ENCODE results near the gene KLK6. TPM values are rescaled to one million over a fixed set of nuclear protein-coding genes. Genes with fewer than 3 reads are reported as not detected.

The KLK6 gene
- total and polyA plus RNA-seq, 2 of the 13 experiments (the other 11 are each of a cell fraction or from before 2014, with no cell fraction given): 0.15 to 1.8 TPM

DNA sequence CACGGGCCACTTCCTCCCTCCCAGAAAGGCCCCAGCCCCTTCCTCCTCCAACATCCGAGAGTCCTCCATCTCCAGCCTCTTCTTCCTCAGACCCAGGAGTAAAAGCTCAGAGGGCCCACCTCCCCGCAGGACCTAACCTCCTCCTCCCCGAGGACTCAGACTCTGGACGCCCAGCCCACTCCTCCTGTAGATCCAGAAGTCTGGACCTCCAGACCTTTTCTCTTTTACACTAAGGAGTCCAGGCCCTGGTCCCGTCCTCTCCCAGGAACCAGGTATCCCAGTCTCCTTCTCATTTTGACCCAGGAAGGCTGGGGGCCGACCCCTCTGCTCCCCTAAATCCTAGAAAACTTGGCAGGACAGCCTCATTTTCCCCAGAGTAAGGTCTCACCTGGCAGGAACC is 33.9 kb upstream of the KLK6 start (continued):
- TF ChIP-seq, protein P1, sequence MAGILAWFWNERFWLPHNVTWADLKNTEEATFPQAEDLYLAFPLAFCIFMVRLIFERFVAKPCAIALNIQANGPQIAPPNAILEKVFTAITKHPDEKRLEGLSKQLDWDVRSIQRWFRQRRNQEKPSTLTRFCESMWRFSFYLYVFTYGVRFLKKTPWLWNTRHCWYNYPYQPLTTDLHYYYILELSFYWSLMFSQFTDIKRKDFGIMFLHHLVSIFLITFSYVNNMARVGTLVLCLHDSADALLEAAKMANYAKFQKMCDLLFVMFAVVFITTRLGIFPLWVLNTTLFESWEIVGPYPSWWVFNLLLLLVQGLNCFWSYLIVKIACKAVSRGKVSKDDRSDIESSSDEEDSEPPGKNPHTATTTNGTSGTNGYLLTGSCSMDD (CRISPR knock-in tag; IDR thresholded peaks at IDR 0.05): no peak
- TF ChIP-seq ETV6 (CRISPR knock-in tag; conservative IDR thresholded peaks at IDR 0.05): no peak
- TF ChIP-seq, protein P2, sequence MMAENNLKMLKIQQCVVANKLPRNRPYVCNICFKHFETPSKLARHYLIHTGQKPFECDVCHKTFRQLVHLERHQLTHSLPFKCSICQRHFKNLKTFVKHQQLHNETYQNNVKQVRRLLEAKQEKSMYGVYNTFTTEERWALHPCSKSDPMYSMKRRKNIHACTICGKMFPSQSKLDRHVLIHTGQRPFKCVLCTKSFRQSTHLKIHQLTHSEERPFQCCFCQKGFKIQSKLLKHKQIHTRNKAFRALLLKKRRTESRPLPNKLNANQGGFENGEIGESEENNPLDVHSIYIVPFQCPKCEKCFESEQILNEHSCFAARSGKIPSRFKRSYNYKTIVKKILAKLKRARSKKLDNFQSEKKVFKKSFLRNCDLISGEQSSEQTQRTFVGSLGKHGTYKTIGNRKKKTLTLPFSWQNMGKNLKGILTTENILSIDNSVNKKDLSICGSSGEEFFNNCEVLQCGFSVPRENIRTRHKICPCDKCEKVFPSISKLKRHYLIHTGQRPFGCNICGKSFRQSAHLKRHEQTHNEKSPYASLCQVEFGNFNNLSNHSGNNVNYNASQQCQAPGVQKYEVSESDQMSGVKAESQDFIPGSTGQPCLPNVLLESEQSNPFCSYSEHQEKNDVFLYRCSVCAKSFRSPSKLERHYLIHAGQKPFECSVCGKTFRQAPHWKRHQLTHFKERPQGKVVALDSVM (CRISPR knock-in tag; IDR thresholded peaks at IDR 0.05): no peak

DNA sequence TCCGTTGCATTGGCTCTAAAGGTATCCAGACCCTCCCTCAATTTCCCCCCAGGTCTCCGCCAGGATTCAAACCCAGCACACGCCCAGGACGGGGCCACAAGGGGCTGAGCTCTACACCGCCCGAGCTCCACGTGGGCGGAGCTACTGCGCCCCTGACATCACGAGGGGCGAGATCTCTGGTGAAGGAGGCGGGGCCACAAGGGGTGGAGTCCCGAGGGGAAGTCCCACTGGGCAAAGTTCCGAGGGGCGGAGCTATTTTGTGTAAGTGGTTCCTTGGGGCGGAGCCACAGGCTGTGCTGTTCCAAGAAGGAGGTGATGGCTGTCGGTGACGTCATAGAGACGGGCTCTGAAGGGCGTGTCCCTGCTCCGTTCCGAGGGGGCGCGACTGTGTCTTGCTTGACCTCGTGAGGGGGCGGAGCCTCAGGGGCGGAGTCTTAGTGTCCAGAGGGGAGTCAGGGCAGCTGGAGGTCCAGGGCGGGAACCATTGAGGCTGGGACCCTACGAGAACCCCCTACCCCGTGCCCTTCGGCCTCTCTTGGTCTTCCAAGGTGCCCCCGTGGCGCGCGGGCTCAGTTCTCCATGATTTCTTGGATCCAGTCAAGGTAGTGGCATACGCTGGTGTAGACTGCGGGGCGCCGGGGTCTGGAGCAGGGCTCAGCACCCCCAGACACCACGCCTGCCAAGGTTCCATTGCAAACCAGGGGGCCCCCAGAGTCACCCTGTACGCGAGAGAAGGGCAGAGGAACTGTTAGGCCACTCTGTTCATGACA is 33.3 kb upstream of the KLK6 start:
- H4K20me1 ChIP-seq (ENCODE audit: insufficient read depth, low read length): no peaks in the 10 kb centered on the region
- H3K9ac ChIP-seq (ENCODE audit: insufficient read depth, low read depth, low read length): no peak overlapping the region
- peaks cover 3% of the 10 kb centered on the region in 2 experiments; a peak in 3 of 5 replicates for H3K27me3 ChIP-seq (ENCODE audit: control insufficient read depth in 1 of 2, insufficient read depth in 2 of 2, low read length in 2 of 2)
- no peak for FAIRE-seq
- no peaks in the 10 kb centered on the region for H3K4me1 ChIP-seq (ENCODE audit: insufficient read depth, low read length)
- H2AFZ ChIP-seq (ENCODE audit: low read length): no peak overlapping the region
- in situ Hi-C loops (cut with HindIII; ENCODE audit: extremely low pct_ligation_motif_present, low pct_unique_long_range_greater_than_20kb) (no loop called here), intact Hi-C loops (cut with micrococcal nuclease; ENCODE audit: unreplicated experiment) (no loop called here)
- H3K27ac ChIP-seq (ENCODE audit: extremely low read length, insufficient read depth, low read length): no peak overlapping the region
- no peak for DNase-seq (ENCODE audit: low spot score)
- BruUV-seq (replicated peaks): no TSS peak
- H3K79me2 ChIP-seq (ENCODE audit: insufficient read depth, low read length): no peaks in the 10 kb centered on the region
- no peak for ATAC-seq
- H3K4me3 ChIP-seq (replicated peaks in 1 of 3; ENCODE audit: insufficient read depth in 1 of 3, low read depth in 2 of 3, low read length in 3 of 3): no peak overlapping the region
- no peak overlapping the region for H3K4me2 ChIP-seq (ENCODE audit: low read depth, low read length)
- no peaks in the 10 kb centered on the region for H3K36me3 ChIP-seq (replicated peaks in 1 of 2; ENCODE audit: control insufficient read depth in 1 of 2, insufficient read depth in 2 of 2, low read length in 2 of 2)
- ChIA-PET CTCF (ENCODE audit: low intra/inter-chr PET ratio, low total read pairs) (no interaction called here), POLR2A (no interaction called here)
- no peaks in the 10 kb centered on the region for H3K9me3 ChIP-seq (ENCODE audit: low read length)
- WGBS (ENCODE audit: low lambda C conversion rate): 81% methylated on average over 16 of the region's 42 CpGs
- TF ChIP-seq ZNF367 (CRISPR knock-in tag; IDR thresholded peaks at IDR 0.05; ENCODE audit: borderline replicate concordance) (no peak), ZNF205 (CRISPR knock-in tag; IDR thresholded peaks at IDR 0.05) (no peak), ZNF891 (CRISPR knock-in tag; IDR thresholded peaks at IDR 0.05) (no peak), TBP (CRISPR knock-in tag; IDR thresholded peaks at IDR 0.05) (no peak), ZNF616 (CRISPR knock-in tag; IDR thresholded peaks at IDR 0.05; ENCODE audit: low read depth) (no peak), TBL1XR1 (IDR thresholded peaks at IDR 0.05; ENCODE audit: borderline replicate concordance, low read length, partially characterized antibody) (no peak), CREB1 (IDR thresholded peaks at IDR 0.05) (peak; percentile 81), CREB1 (CRISPR knock-in tag; IDR thresholded peaks at IDR 0.05) (no peak), ZSCAN22 (CRISPR knock-in tag; IDR thresholded peaks at IDR 0.05) (no peak), RXRA (CRISPR knock-in tag; IDR thresholded peaks at IDR 0.05) (no peak), ZNF343 (CRISPR knock-in tag; IDR thresholded peaks at IDR 0.05) (no peak), KLF9 (CRISPR knock-in tag; IDR thresholded peaks at IDR 0.05; ENCODE audit: low read depth) (no peak), KLF11 (CRISPR knock-in tag; IDR thresholded peaks at IDR 0.05) (no peak)
- TF ChIP-seq, protein P3, sequence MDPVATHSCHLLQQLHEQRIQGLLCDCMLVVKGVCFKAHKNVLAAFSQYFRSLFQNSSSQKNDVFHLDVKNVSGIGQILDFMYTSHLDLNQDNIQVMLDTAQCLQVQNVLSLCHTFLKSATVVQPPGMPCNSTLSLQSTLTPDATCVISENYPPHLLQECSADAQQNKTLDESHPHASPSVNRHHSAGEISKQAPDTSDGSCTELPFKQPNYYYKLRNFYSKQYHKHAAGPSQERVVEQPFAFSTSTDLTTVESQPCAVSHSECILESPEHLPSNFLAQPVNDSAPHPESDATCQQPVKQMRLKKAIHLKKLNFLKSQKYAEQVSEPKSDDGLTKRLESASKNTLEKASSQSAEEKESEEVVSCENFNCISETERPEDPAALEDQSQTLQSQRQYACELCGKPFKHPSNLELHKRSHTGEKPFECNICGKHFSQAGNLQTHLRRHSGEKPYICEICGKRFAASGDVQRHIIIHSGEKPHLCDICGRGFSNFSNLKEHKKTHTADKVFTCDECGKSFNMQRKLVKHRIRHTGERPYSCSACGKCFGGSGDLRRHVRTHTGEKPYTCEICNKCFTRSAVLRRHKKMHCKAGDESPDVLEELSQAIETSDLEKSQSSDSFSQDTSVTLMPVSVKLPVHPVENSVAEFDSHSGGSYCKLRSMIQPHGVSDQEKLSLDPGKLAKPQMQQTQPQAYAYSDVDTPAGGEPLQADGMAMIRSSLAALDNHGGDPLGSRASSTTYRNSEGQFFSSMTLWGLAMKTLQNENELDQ (CRISPR knock-in tag; IDR thresholded peaks at IDR 0.05; ENCODE audit: borderline replicate concordance): no peak
- TF ChIP-seq, protein P4, sequence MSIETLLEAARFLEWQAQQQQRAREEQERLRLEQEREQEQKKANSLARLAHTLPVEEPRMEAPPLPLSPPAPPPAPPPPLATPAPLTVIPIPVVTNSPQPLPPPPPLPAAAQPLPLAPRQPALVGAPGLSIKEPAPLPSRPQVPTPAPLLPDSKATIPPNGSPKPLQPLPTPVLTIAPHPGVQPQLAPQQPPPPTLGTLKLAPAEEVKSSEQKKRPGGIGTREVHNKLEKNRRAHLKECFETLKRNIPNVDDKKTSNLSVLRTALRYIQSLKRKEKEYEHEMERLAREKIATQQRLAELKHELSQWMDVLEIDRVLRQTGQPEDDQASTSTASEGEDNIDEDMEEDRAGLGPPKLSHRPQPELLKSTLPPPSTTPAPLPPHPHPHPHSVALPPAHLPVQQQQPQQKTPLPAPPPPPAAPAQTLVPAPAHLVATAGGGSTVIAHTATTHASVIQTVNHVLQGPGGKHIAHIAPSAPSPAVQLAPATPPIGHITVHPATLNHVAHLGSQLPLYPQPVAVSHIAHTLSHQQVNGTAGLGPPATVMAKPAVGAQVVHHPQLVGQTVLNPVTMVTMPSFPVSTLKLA (IDR thresholded peaks at IDR 0.05): 0 out of 2 replicates have a peak, but pooled peaks have one; percentile 21

Data from HepG2 (cell line).